GM18870 (cell line): ENCODE data around the gene HECW1.

Experiments used
- ATAC-seq: cut with Tn5 transposase; IDR thresholded peaks from one replicate; pipeline ENCODE4 v1.9.1; 2021; ENCODE audit warnings: moderate library complexity; ENCODE audit not compliant: unreplicated experiment

HECW1 gene

GRCh38 chr7:43487731-43488073 is 375.3 kb downstream of the HECW1 start:
- no peak for ATAC-seq

GRCh38 chr7:43489257-43489656 is 376.8 kb downstream of the HECW1 start:
- ATAC-seq = no peak

GRCh38 chr7:43490016-43490415 is 377.6 kb downstream of the HECW1 start:
- no peak for ATAC-seq

- ATAC-seq = no peak
Measured at GRCh38 chr7:43491123-43491522, 378.7 kb downstream of the HECW1 start.

GRCh38 chr7:43491984-43492383 is 379.5 kb downstream of the HECW1 start:
- ATAC-seq = no peak

- ATAC-seq = no peak
Measured at GRCh38 chr7:43492896-43493295, 380.4 kb downstream of the HECW1 start.

- ATAC-seq = no peak
Measured at GRCh38 chr7:43495572-43495971, 383.1 kb downstream of the HECW1 start.

- ATAC-seq = no peak
Measured at GRCh38 chr7:43496596-43496995, 384.1 kb downstream of the HECW1 start.

- no peak for ATAC-seq
Measured at GRCh38 chr7:43501870-43502269, 389.4 kb downstream of the HECW1 start.

- ATAC-seq = no peak
Measured at GRCh38 chr7:43502941-43503340, 390.5 kb downstream of the HECW1 start.

- ATAC-seq = no peak
Measured at GRCh38 chr7:43505412-43505811, 393.0 kb downstream of the HECW1 start.

- no peak for ATAC-seq
Measured at GRCh38 chr7:43506460-43506859, 394.0 kb downstream of the HECW1 start.

GRCh38 chr7:43508461-43508860 is 396.0 kb downstream of the HECW1 start:
- ATAC-seq = no peak

- ATAC-seq = no peak
Measured at GRCh38 chr7:43509906-43510305, 397.5 kb downstream of the HECW1 start.

GRCh38 chr7:43511029-43511428 is 398.6 kb downstream of the HECW1 start:
- no peak for ATAC-seq

GRCh38 chr7:43511769-43512515 is 399.5 kb downstream of the HECW1 start:
- ATAC-seq = no peak

GRCh38 chr7:43513251-43513650 is 400.8 kb downstream of the HECW1 start:
- no peak for ATAC-seq

GRCh38 chr7:43516581-43517342 is 404.3 kb downstream of the HECW1 start:
- ATAC-seq = peak; percentile 52

GRCh38 chr7:43517464-43517863 is 405.0 kb downstream of the HECW1 start:
- ATAC-seq = no peak

- ATAC-seq = no peak
Measured at GRCh38 chr7:43520201-43520600, 407.8 kb downstream of the HECW1 start.

- no peak for ATAC-seq
Measured at GRCh38 chr7:43522406-43523156, 410.1 kb downstream of the HECW1 start.
